Measurements from ENCODE around the gene SGK2.
"Not testable (repeated sequence)": the region's sequence is repeated elsewhere in the genome, so short reads cannot be mapped to it uniquely, and the experiment has no call there.

SGK2 gene

DNA sequence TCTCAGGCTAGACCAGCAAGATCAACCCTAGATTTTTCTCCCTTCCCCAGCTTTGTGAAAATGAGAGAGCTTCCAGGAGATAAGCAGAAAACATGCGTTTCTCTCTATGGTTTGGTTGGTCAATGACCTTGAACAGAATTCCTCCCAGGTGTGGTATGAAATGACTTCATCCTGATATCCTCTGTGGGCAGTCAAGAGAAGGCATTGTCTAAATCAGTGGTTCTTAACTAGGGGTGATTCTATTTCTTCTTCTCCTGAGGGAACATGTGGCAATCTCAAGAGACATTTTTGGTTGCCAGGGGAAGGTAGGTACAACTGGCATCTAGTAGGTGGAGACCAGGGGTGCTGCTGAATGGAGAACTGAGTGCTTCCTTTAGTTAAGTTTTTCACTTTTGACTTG lies 44.3 kb downstream of the SGK2 start:
- no peak for FAIRE-seq

DNA sequence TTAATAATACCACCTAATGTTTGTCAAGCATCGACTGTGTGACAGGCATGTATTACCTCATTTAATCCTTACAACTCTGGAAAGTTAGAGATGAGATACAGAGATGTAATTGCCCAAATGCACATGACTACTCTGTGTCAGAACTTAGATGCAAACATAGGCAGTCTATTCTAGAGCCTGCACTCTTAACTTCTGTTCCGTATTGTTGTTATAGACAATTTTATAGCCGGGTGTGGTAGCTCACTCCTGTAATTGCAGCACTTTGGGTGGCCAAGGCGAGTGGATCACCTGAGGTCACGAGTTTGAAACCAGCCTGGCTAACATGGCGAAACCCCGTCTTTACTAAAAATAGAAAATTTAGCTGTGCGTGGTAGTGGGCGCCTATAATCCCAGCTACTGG lies 46.9 kb downstream of the SGK2 start:
- FAIRE-seq = no peak

DNA sequence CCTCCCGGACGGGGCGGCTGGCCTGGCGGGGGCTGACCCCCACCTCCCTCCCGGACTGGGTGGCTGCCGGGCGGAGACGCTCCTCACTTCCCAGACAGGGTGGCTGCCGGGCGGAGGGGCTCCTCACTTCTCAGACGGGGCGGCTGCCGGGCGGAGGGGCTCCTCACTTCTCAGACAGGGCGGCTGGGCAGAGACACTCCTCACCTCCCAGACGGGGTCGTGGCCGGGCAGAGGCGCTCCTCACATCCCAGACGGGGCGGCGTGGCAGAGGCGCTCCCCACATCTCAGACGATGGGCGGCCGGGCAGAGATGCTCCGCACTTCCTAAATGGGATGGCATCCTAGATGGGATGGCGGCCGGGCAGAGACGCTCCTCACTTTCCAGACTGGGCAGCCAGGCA lies 48.5 kb downstream of the SGK2 start:
- FAIRE-seq = not testable (repeated sequence)

DNA sequence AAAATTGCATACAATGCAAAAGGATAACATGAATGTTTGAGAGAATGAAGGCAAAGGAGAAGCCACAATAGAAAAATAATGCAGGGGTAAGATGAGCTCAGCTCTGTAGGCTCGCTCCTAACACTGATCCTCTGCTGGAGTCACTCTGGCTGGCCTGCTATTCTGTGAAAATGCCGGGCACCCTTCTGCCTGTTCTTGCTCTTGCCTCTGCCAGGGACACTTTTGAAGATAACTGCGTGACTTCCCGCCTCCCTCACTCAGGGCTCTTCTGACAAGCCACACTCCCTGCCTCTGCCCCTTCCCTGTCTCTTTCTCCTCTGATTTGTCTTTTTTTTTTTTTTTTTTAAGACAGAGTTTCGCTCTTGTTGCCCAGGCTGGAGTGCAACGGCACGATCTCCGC lies 72.8 kb downstream of the SGK2 start:
- no peak for FAIRE-seq
